Heart left ventricle (tissue), 16 donors: ENCODE results near the gene ARHGAP19. TPM values are rescaled to one million over a fixed set of nuclear protein-coding genes. Genes with fewer than 3 reads are reported as not detected.
"Not testable (repeated sequence)": the region's sequence is repeated elsewhere in the genome, so short reads cannot be mapped to it uniquely, and the experiment has no call there.

Source experiments
- ATAC-seq, 4 donors: fragments of 200-7000 bp; cut with Tn5 transposase; one replicate each; pipeline ENCODE4 v1.9.1; 2020 to 2022; ENCODE audit warnings: moderate library complexity in 4 of 4, mild to moderate bottlenecking in 3 of 4, moderate number of reproducible peaks in 1 of 4
- DNase-seq, 5 donors: peaks; one replicate each; pipeline ENCODE4 v3.0.0-alpha.2; 2020
- H3K27ac ChIP-seq, 12 donors: fragments of 200-600 bp; sonication (generic) in 4 of 12; one replicate each; pipeline versions ENCODE4 v1.5.0 to v1.8.0; 2016 to 2022; ENCODE audit warnings: mild to moderate bottlenecking in 2 of 12
- H3K27me3 ChIP-seq, 9 donors: fragments of 200-600 bp; sonication (generic) in 2 of 9; one replicate each; pipeline versions ENCODE4 v1.5.1 to v1.8.0; 2016 to 2022; ENCODE audit warnings: mild to moderate bottlenecking in 3 of 9
- H3K36me3 ChIP-seq, 9 donors: fragments of 200-600 bp; sonication (generic) in 2 of 9; one replicate each; pipeline versions ENCODE4 v1.5.0 to v1.8.0; 2018 to 2022; ENCODE audit warnings: mild to moderate bottlenecking in 2 of 9
- H3K4me1 ChIP-seq, 12 donors: fragments of 200-600 bp; sonication (generic) in 4 of 12; one replicate each; pipeline versions ENCODE4 v1.5.0 to v1.8.0; 2016 to 2022; ENCODE audit warnings: mild to moderate bottlenecking in 3 of 12
- H3K4me3 ChIP-seq, 12 donors: fragments of 200-600 bp; sonication (generic) in 4 of 12; one replicate each; pipeline versions ENCODE4 v1.5.0 to v1.8.0; 2017 to 2022; ENCODE audit warnings: mild to moderate bottlenecking in 9 of 12, moderate library complexity in 4 of 12
- H3K9me3 ChIP-seq, 12 donors: fragments of 200-600 bp; sonication (generic) in 4 of 12; one replicate each; pipeline versions ENCODE4 v1.5.0 to v1.8.0; 2016 to 2022; ENCODE audit warnings: mild to moderate bottlenecking in 1 of 12
- POLR2A ChIP-seq, 2 donors: fragments of 450-650 bp; IDR thresholded peaks; one replicate each; pipeline ENCODE4 v1.6.1; 2017; ENCODE audit warnings: antibody characterized with exemption in 2 of 2, mild to moderate bottlenecking in 2 of 2, moderate library complexity in 2 of 2
- WGBS, 4 donors: extraction: QIAGEN DNeasy Blood & Tissue Kit in 2 of 4; methylation state at CpG; one replicate each; pipeline versions ENCODE4 v1.1.5 to v1.1.7; 2013 to 2018; 5-methylcytosine and 5-hydroxymethylcytosine counted together
- intact Hi-C, 10 donors: fragments of 100-400 bp; cut with DNase I; formaldehyde crosslinking; loops; one replicate each; pipeline versions ENCODE4 v1.11.1 to v1.14.2; 2022
- polyA plus RNA-seq, 2 donors: library from polyadenylated mRNA; stranded (reverse); fragments of 200-250 nt; gene quantifications; one replicate each; pipeline ENCODE4 v1.2.3, GENCODE V29; 2013
- total RNA-seq, 9 donors: library from RNA; depleted of rRNA in 2 of 9; stranded (reverse); fragments of >200 nt in 2 of 9; fragmentation: NEBNext Ultra II Directional in 3 of 9; extraction: Animal tissue kit (Norgen Biotek cat#: 25700) in 3 of 9; gene quantifications; one replicate each; pipeline versions ENCODE4 v1.1.0 to v1.2.4, GENCODE V29; 2016 to 2023
- TF ChIP-seq, protein P1 (sequence below), 12 donors: fragments of 200-600 bp; sonication (generic) in 4 of 12; IDR thresholded peaks; one replicate each; pipeline versions ENCODE4 v1.5.0 to v1.8.0; 2018 to 2022; ENCODE audit warnings: antibody characterized with exemption in 12 of 12, mild to moderate bottlenecking in 5 of 12
- donor health status: ischemic (EF 13 %, LVEDD 7.1; RV severe dilation, severe dysfunction).
- donor health status: healthy with polysubstance abuse.
- donor health status: DM: no; HTN: yes; CAD: no.
- donor health status: DM: no; HTN: no; CAD: no.
- donor health status: ischemic (EF 25% LVEDD 6.9; RV normal size, moderate dysfunction).
- donor health status: ischemic (EF 25% LVEDD 5.7; RV mildly dilated, moderate dysfunction).
- donor health status: healthy.
- donor health status: DM: yes; HTN: yes; CAD: no.
- donor health status: ischemic (EF 35%, LVEDD 5.7; RV mildly dilated, moderate dysfunction).
- donor health status: nonischemic (EF 11% LVEDD 7.7; RV severe dilation, severe dysfunction).
- donor health status: DM: yes; HTN: yes; CAD: no.
- donor health status: PGD.
- donor health status: ischemic (EF 29% LVEDD 5.4; RV normal size, mild dysfunction).
- donor health status: nonischemic (EF 23%, LVEDD 6.1; RV moderate dilation, normal function).

The ARHGAP19 gene
- total and polyA plus RNA-seq, 11 donors = 1.1 to 7.4 (median 4.0) TPM

DNA sequence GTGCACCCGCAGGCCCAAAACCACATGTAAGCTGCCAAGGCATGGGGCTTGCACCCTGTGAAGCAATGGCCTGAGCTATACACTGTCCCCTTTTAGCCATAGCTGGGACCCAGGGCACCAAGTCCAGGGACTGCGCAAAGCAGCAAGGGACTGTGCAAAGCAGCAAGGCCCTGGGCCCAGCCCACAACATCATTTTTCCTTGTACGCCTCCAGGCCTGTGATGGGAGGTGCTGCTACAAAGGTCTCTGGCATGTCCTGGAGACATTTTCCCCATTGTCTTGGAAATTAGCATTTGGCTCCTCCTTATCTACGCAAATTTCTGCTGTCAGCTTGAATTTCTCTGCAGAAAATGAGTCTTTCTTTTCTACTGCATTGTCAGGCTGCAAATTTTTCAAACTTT lies 24.8 kb downstream of the ARHGAP19 start:
- intact Hi-C loops = no loop called here
- Histone ChIP-seq H3K36me3 (peaks cover 0 to 28% (median 9%) of the 10 kb centered on the region in 9 donors), H3K27me3 (no peaks in the 10 kb centered on the region), H3K27ac (peak overlapping the region in 1 of 12 donors; percentile 5), H3K4me1 (peaks cover 0 to 6% (median 0%) of the 10 kb centered on the region in 12 donors), H3K9me3 (no peaks in the 10 kb centered on the region), H3K4me3 (no peak overlapping the region)
- 66 to 86% (median 78%) methylated on average over 4 of the region's 4 CpGs for WGBS, 4 donors
- ATAC-seq (peak in 1 of 4 donors; percentile 39), DNase-seq (no peak)
- TF ChIP-seq POLR2A (IDR thresholded peaks at IDR 0.05) = no peak
- TF ChIP-seq, protein P1, sequence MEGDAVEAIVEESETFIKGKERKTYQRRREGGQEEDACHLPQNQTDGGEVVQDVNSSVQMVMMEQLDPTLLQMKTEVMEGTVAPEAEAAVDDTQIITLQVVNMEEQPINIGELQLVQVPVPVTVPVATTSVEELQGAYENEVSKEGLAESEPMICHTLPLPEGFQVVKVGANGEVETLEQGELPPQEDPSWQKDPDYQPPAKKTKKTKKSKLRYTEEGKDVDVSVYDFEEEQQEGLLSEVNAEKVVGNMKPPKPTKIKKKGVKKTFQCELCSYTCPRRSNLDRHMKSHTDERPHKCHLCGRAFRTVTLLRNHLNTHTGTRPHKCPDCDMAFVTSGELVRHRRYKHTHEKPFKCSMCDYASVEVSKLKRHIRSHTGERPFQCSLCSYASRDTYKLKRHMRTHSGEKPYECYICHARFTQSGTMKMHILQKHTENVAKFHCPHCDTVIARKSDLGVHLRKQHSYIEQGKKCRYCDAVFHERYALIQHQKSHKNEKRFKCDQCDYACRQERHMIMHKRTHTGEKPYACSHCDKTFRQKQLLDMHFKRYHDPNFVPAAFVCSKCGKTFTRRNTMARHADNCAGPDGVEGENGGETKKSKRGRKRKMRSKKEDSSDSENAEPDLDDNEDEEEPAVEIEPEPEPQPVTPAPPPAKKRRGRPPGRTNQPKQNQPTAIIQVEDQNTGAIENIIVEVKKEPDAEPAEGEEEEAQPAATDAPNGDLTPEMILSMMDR (IDR thresholded peaks at IDR 0.05) = no peak

DNA sequence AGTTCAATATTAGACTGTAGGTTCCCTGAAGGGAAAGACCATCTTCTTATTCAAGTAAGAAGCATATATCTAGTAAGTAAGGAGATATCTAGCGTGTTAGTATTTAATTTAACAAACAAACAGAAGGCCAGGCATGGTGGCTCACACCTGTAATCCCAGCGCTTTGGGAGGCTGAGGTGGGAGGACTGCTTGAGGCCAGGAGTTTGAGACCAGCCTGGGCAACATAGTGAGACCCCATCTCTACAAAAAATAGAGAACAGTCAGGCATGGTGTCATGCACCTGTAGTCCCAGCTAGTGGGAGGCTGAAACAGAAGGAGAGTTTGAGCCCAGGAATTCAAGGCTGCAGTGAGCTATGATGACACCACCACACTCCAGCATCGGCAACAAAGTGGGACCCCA lies 27.3 kb downstream of the ARHGAP19 start:
- H3K36me3 ChIP-seq = peaks cover 0 to 32% (median 10%) of the 10 kb centered on the region in 9 donors
- DNase-seq, H3K4me1 ChIP-seq, ATAC-seq, H3K27ac ChIP-seq, H3K27me3 ChIP-seq, H3K4me3 ChIP-seq, intact Hi-C loops, H3K9me3 ChIP-seq: not testable (repeated sequence)
- WGBS, 4 donors = 81 to 100% (median 99%) methylated on average over 3 of the region's 3 CpGs

DNA sequence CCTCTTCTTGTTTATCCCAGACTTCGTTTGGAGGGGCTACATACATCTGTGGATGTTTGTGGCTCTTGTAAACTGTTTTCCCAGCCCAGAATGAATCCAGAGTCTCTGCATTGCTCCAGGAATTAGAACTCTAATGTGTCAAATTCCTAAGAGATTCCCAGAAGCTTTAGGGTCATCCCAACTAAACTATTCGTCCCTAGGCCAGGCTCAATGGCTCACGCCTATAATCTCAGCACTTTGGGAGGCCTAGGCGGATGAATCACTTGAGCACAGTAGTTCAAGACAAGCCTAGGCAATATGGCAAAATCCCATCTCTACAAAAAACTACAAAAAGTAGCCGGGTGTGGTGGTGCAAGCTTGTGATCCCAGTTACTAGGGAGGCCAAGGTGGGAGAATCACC lies 28.5 kb downstream of the ARHGAP19 start:
- 83 to 93% (median 88%) methylated on average over 5 of the region's 5 CpGs for WGBS, 4 donors
- Histone ChIP-seq H3K27me3 (no peaks in the 10 kb centered on the region), H3K9me3 (no peaks in the 10 kb centered on the region), H3K36me3 (peaks cover 0 to 37% (median 15%) of the 10 kb centered on the region in 9 donors), H3K27ac (no peak overlapping the region), H3K4me1 (peaks cover 0 to 6% (median 0%) of the 10 kb centered on the region in 12 donors), H3K4me3 (no peak overlapping the region)
- DNase-seq (no peak), ATAC-seq (no peak)
- TF ChIP-seq, protein P1 (IDR thresholded peaks at IDR 0.05) = no peak
- TF ChIP-seq POLR2A (IDR thresholded peaks at IDR 0.05) = no peak
- intact Hi-C loops = no loop called here

DNA sequence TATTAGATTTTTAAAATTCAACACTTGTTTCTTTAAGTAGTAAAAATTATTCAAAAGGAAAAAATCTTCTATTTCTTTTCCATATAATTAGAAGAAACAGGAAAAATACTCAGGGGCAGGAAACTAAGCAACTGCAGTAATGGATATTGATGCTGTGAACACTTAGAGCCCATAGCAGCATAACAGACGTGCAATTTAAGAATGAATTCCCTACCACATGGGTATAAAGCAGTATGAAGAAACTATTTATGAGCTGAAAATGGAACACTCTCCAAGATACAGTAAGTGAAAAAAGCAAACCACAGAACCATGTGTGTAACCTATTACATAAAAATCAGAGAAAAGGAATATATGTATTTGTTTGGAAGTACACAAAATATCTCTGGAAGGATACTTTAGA lies 30.8 kb downstream of the ARHGAP19 start:
- Histone ChIP-seq H3K27me3 (no peaks in the 10 kb centered on the region), H3K4me1 (no peaks in the 10 kb centered on the region), H3K9me3 (no peaks in the 10 kb centered on the region), H3K27ac (no peak overlapping the region), H3K36me3 (peaks cover 0 to 51% (median 23%) of the 10 kb centered on the region in 9 donors), H3K4me3 (no peak overlapping the region)
- intact Hi-C loops = no loop called here
- ATAC-seq (no peak), DNase-seq (no peak)
- TF ChIP-seq, protein P1 (IDR thresholded peaks at IDR 0.05) = no peak
- TF ChIP-seq POLR2A (IDR thresholded peaks at IDR 0.05) = no peak
- 84 to 93% (median 87%) methylated on average over 1 of the region's 1 CpG for WGBS, 4 donors

DNA sequence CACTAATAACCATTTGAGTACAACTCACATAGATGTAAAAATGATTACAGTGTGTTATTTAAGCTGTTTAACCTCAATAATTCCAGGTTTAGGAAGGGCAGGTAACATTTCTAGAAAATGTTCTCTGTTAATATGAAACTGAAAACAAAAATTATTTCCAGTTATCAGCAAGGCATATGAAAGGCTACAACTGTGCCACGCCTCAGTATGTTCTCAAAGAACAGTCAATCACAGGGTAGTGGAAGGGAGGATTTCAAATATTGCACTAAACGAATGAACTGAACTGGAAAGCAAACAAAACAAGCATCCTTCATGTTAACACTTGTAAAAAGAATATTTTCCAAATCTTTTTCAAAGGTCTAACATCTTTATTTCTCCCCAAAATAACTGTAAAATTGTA lies 31.3 kb downstream of the ARHGAP19 start:
- intact Hi-C loops = no loop called here
- H3K27me3 ChIP-seq = no peaks in the 10 kb centered on the region
- H3K27ac ChIP-seq = no peak overlapping the region
- TF ChIP-seq, protein P1 (IDR thresholded peaks at IDR 0.05) = no peak
- TF ChIP-seq POLR2A (IDR thresholded peaks at IDR 0.05) = no peak
- H3K9me3 ChIP-seq = no peaks in the 10 kb centered on the region
- H3K4me3 ChIP-seq = no peak overlapping the region
- 90 to 97% (median 95%) methylated on average over 2 of the region's 2 CpGs for WGBS, 4 donors
- H3K36me3 ChIP-seq = peaks cover 0 to 56% (median 23%) of the 10 kb centered on the region in 9 donors
- ATAC-seq = no peak
- DNase-seq = no peak
- H3K4me1 ChIP-seq = peaks cover 0 to 2% (median 0%) of the 10 kb centered on the region in 12 donors
